Measurements from ENCODE around the gene TMEM222.
A peak's percentile ranks its signal among the peaks of the same experiment; 100 is the strongest.

The TMEM222 gene

DNA sequence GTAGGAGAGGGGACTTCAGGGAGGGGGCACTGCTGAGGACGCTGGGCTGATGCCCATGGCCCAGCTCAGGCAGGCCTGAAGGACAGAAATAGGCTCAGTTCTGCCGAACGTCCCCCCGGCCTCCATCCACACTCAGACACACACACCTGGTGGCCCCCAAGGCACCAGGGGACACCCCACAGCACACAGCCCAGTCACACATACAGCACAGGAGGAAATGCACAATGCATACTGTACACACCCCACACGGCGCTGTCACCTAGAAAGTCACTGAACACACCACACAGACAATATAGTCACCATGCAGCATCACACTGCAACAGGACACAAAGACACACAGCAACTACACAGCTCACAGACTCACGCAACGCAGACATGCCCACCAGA lies 20.4 kb downstream of the TMEM222 start:
- no peak for DNase-seq (ENCODE audit: low read depth)

DNA sequence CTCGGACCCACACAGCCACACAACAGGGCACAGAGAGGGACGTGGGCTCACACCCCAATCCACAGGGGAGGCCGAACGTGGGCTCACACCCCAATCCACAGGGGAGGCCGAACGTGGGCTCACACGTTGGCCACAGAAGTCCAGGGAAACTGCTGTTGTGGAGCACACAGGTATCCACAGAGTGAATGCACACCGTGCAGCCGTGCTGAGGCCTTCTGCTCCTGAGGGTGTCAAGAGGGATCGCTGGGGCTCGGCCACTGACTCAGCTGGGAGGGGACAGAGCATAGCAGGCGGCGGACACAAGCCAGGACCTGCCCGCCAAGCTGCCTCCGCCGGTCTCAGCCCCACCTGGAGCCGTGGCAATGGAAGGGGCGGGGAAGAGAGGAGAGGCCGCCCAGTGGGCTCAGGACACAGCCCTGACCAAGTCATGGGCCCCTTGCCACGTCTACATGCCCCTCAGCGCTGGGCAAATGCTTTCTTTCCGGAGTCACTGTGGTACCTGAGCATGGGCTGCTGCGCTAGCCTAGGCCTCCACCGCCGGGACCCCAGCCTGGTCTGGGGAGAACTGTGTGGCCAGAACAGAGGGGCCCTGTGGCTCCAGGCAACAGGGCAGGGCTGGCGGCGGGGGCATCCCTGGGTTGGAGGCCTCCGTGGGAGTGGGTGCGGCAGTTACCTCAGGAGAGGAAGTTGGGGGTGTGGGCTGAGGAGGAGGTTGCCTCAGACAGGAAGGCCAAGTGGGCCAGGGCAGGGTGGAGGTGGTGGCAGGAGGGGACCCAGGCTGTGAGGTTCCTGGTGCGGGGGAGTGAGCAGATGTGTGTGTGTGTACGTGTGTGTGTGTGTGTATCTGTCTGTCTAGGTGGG lies 21.0 kb downstream of the TMEM222 start:
- DNase-seq (ENCODE audit: low read depth), result peak; percentile 65

DNA sequence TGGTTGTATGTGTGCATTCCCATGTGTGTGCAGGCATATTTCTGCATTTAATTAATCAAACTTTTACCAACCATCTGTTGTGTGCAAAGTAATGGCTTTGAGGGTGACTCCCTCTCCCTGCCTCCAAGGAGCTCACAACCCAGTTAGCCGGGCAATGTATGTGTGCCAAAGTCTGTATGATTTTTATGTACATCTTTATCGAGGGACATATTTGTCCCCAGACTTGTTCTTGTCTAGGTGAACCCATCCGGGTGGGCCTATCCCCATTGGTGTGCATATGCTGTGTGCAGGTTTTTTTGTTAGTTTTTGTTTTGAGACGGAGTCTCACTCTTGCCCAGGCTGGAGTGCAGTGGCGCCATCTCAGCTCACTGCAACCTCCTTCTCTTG lies 21.7 kb downstream of the TMEM222 start:
- no peak for DNase-seq (ENCODE audit: low read depth)

DNA sequence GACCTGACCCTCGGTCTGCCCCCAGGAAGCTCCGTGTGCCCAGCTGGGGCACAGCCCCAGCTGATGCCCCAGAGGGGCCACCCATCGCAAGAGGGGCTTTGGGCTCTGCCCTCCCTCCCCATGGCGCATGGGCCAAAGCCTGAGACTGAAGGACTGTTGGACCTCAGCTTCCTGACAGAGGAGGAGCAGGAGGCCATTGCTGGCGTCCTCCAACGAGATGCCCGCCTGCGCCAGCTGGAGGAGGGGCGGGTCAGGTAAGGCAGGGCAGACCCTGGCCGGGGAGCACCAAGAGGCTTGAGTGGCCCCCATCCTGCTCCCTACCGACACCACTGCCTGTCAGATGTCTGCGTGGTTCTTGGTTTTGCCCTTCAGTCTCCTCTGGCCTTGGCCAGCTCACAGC lies 23.3 kb downstream of the TMEM222 start:
- no peak for DNase-seq (ENCODE audit: low read depth)

DNA sequence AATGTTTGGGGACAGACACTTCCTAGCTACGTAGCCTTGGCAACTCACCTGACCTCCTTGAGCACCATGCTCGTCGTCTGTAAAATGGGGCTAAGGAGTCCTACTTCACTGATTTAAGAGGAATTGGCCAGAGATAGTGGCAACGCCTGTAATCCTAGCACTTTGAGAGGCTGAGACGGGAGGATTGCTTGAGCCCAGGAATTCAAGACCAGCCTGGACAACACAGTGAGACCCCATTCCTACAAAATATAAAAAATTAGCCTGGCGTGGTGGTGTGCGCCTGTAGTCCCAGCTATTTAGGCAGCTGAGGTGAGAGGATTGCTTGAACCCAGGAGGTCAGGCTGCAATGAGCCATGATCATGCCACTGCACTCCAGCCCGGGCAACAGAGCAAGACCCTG lies 24.4 kb downstream of the TMEM222 start:
- no peak for DNase-seq (ENCODE audit: low read depth)

DNA sequence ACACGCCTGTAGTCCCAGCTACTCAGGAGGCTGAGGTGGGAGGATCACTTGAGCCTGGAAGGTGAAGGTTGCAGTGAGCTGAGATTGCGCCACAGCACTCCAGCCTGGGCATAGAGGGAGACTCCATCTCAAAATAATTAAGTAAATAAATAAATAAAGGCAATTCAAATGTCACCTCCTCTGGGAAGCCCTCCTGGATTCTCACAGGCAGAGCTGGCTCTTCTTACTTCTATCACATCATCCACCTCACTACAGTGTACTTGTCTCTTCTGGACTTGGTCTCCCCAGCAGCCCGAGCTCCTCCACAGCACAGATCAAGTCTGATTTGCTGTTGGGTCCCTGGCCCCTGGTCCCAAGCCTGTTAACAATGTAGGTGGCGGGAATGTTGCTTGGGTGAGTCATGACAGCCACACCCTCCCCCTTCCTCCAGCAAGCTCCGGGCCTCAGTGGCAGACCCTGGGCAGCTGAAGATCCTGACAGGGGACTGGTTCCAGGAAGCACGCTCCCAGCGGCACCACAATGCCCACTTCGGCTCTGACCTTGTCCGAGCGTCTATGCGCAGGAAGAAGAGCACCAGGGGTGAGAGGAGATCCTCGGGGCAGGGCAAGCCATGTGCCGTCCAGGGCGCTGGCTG lies 25.1 kb downstream of the TMEM222 start:
- DNase-seq (ENCODE audit: low read depth), result no peak

DNA sequence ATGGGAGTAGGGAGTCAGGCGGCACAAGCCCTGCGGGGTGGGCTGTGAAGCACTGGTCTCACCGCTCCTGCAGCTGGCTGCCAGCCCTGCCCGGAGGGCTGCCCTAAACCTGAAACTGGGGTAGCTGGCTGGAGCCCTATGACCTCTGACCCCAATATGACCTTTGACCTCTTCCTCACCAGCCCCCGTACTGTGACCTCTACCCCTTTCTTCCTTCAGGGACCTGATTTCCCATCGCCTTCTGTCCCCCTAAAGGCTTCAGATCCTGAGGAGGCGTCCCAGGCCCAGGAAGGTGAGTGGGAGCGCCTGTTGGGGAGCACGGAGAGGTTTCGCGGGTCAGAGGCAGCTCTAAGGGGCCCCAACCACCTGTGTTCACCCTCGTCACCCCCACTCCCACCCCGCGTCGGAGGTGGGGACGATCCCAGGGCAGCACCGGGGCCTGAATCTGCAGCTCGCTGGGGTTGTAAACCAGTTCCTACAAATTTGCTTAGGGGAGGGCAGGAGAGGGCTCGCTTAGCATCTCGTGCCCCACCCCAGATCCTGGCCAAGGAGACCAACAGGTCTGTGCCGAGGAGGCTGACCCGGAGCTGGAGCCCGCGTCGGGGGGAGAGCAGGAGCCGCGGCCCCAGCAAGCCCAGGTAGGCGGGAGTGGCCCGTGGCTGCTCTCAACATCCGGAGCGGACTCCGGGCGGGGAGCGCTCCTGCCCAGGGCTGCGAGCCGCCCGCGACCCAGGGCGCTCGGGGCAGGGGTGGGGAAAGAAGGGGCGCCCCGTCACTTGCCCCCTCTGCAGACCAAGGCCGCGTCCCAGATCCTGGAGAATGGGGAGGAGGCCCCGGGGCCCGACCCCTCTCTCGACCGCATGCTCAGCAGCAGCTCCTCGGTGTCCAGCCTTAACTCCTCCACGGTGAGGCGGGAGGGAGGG lies 27.2 kb downstream of the TMEM222 start:
- DNase-seq (ENCODE audit: low read depth), result no peak

DNA sequence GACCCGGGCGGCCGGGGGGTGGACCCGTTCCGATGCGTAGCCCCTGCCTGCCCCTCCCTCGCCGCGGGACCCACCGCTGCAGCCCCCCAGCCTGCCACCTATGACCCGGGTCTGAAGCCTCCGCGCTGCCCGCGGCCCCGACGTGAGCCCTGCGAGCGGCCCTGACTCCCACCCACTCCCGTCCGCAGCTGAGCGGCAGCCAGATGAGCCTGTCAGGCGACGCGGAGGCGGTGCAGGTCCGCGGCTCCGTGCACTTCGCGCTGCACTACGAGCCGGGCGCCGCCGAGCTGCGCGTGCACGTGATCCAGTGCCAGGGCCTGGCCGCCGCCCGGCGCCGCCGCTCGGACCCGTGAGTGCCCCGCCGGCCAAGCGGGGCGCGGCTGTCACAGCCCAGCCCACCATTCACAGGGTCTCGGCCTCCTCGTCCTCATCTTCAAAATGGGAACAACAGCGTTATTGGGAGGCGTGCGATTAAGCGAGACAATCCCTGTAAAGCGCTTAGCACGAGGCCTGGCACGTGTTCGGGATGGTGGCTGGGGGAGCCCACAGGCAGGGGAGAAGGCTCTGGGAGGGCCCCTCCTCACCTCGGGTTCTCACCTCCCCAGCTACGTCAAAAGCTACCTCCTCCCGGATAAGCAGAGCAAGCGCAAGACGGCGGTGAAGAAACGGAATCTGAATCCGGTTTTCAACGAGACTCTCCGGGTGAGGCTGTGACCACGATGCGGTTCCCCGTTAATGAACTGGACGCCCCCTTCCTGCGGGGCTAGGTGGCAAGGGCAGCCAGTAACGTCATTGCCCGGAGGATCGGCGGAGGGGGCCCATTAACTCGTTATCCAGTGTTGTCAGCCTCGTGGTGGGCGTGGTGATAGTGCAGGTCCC lies 28.1 kb downstream of the TMEM222 start:
- DNase-seq (ENCODE audit: low read depth), result no peak

DNA sequence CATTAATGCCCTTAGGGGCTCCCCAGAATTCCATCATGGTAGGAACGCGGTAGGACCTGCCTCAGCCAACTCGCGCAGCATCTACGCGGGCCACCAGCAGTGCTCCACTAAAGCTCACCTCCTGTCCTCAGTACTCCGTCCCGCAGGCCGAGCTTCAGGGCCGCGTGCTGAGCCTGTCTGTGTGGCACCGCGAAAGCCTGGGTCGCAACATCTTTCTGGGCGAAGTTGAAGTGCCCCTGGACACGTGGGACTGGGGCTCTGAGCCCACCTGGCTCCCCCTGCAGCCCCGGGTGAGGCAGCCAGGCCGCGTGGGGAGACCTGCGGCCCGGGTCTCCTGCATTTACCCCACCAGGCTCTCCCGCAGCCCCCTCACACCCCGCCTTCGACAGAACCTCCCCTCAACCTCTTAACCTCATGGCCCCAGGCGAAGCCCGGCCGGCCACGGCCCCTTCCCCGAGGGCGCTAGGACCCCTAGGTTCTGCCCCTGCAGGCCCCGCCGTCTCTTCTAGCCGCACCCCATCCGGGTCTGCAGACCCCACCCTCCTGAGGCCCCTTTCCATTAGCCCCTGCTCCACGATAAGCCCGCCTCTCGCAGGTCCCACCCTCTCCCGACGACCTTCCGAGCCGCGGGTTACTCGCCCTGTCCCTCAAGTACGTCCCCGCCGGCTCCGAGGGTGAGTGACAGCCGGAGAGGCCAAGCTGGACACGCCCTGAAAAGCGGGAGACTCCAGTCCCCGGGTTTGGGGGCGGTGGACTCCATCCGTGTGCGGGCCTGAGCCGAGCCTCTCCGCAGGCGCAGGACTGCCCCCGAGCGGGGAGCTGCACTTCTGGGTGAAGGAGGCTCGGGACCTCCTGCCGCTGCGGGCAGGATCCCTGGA lies 28.9 kb downstream of the TMEM222 start:
- DNase-seq (ENCODE audit: low read depth), result no peak

DNA sequence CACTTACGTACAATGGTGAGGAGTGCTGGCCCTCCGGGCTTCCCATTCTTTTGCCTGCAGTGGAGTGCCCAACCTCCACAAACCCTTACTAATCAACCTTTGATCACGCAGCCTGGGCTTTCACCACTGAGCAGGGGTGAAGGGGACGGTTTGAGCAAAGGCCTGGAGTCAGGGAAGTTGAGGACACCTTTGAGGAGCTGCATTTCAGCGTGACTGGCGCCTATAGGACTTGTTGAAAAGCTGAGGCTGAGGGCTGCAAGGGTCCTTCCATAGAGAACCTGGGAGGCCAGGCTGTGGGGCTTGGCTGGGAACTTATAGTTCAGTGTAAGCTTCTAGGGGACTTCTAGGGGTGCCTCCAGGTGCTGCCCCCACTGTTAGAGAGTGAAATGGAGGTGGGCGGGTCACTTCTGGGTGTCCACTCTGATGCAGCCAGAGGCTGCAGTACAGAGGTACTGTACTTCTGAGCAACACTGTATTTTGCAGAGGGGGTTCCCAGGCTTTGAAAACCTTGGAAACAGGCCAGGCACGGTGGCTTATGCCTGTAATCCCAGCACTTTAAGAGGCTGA lies 29.7 kb downstream of the TMEM222 start:
- DNase-seq (ENCODE audit: low read depth), result no peak

DNA sequence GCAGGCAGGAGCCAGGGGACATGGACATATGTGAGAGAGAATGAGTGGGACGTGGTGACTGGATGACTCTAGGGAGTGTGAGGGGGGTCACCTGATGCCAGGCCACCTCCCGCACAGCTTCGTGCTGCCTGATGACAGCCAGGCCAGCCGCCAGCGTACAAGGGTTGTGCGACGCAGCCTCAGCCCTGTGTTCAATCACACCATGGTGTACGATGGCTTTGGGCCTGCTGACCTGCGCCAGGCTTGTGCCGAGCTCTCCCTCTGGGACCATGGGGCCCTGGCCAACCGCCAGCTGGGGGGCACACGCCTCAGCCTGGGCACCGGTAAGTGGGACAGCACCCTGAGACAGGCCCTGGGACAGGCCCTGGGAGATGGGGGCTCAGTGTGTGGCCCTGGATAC lies 31.2 kb downstream of the TMEM222 start:
- DNase-seq (ENCODE audit: low read depth), result no peak

DNA sequence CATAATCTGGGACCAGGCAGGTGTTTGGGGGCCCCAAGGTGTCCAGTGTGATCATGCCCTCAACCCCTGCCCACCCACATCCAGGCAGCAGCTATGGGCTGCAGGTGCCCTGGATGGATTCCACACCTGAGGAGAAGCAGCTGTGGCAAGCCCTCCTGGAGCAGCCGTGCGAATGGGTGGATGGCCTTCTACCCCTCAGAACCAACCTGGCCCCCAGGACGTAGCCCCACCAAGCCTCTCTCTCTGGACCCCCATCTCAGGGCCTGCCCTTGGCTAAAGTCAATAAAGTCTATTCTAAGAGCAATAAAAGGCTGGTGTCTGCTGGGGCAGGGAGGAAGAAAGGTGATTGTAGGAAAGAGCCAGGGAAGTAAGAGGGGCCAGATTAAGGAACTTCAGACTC lies 31.7 kb downstream of the TMEM222 start:
- DNase-seq (ENCODE audit: low read depth), result no peak

DNA sequence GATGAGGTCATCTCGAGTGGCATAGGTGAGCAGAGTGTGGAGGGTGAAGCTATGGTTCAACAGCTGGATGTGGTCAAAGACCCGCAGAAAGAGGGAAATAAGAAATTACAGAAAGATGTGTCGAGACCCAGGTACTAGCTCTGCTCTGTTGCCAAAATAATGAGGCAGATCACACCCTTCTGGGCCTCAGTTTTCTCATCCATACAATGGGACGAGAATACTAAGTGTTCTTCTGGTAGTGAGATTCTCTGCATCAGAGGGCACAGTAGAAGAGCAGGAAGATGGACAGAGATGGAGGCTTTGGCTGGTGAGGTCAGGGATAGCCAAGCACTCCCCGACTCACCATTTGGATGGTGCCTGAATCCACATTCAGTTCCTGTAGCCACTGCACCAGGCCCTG lies 33.7 kb downstream of the TMEM222 start:
- no peak for DNase-seq (ENCODE audit: low read depth)

DNA sequence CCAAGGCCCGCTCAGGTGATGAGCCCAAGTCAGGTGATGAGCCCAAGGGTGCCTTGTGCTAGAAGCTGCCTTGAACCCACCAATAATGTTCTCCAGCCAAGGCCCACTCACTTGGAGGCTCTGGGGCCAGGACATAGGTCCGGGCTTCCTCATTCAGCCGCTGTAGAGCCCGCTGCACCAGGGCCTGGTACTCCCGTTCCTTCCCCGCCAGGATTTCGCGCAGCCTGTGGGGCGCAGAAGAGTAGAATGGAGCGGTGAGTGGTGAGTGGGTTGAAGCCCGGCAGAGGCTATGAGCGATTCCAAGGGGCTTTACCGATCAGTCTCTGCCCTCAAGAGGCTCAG lies 34.3 kb downstream of the TMEM222 start:
- no peak for DNase-seq (ENCODE audit: low read depth)

DNA sequence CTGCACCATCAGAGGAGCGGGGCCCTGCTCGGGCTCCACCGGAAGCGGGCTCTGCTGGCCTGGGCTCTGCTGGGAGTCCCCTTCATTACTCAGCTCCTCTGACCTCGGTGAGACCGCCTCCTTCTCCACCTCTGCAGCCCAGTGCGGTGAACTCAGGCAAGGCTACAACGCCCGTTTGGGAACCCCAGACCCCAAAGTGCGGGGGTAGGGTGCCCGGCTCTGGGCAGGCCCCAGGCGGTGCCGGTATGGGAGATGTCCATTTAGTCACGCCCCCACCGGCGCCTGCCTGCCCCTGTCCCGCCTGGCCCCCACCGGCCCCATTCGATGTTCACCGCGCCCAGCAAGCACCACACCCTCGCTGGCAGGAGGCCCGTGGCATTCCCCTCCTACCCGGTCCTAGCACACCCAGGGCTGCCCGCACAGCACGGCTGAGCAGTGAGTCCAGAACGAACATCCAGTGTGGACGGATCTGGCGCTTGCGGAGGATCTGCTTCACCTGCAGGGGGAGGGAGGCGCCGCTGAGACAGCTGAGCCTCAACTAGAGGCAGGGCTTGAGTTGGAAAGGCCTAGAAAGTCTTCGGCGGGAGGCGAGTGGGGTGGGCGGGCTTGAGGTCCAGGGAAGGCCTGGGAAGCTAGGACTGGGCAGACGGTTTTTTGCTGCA lies 34.8 kb downstream of the TMEM222 start:
- no peak for DNase-seq (ENCODE audit: low read depth)

DNA sequence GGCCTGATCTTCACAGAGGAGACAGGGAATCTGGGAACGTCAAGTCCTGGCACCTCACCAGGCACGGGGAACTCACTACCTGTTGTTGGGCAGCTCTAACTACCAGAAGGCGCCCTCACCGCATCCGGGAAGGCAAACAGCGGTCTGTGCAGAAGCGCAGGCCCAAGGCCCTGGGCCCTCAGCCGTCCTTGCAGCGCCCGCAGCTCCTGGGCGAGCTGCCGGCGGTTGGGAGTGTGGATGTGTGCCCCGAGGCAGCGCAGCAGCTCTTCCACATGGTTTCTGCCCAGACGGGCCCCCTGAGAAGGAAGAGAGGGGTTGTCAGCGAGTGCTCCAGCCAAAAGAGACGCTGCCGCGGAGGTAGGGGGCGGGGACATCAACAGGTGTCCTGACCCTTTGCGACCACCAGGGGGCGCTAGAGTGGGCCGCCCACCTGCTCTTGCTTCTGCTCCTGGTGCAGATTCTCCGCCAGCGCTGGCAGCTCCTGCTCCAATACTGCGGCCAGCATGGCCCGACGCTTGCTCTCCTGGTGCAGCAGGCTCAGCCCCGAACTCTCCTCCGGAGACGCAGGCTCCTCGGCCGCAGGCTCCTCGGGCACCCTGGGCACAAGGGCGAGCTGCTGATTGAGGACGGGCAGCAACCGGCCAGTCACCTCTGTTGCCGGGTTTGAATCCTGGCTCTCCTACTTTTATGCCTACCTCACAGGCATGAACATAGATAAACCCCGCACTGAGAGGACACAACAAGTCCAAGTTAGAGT lies 35.5 kb downstream of the TMEM222 start:
- peak; percentile 75 for DNase-seq (ENCODE audit: low read depth)

DNA sequence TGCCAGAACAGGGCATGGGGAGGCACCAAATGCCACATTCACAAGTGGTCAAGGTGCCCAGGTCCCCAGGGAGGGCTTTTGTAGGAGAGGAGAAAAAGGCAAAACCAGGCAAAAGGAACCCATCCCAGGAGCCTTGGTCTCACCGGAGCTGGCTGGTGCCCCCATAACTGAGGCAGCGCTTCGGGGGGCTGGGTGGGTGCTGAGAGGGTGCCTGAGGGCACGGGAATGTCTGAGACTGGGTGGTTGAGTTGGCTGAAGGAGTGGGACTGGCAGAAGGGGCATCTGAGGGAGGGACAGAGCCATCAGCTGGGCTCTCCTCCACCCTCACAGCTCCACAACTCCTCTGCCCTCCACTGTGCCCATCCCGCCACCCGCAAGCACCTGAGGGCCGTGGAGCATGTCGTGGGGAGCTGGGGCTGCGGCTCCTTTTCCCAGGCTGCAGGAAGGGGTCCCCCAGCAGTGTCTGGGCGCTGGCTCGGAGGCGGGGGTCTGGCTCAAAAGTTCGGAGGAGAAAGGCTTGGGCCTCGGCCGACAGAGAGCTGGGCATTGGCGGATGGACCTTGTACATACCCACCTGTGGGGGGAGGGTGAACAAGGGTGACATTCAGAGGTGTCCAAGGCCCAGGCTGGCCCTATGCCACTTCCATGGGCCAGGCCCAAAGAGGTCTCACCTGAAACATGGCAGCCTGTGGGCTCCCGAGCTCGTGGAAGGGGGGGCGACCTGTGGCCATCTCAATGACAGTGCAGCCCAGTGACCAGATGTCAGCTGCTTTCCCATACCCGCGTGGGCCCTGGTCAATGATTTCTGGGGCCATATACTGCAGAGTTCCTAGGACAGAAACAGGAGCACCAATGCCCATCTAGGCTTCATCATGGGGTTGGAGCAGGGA lies 36.3 kb downstream of the TMEM222 start:
- DNase-seq (ENCODE audit: low read depth), result no peak

DNA sequence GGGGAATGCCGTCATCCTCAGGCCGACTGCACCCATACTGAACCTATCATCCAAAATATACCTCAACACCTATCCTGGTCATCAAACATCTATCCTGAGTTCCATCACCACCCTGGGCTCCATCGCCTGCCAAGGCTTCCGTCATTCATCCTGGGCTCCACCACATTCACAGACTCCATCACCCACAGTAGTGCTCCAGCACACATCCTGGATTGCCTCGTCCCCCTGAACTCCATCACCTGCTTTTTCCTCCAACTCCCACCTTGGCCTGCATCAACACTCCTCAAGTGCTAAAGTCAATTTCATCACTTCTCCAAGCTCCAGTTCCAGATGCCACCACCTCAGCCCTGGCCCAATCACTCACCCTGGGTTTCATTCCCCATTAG lies 37.0 kb downstream of the TMEM222 start:
- DNase-seq (ENCODE audit: low read depth), result no peak

Data from activated gamma-delta T cell treated with anti-CD3 and anti-CD28 coated beads, Interleukin-2, amount 50 U/mL, for 16 hours (primary cell).